ENCODE data around the gene GSTT2B.
"Not testable (repeated sequence)": the region's sequence is repeated elsewhere in the genome, so short reads cannot be mapped to it uniquely, and the experiment has no call there.

The GSTT2B gene

GRCh38 chr22:23940166-23940565 is 20.8 kb downstream of the GSTT2B start:
- DNase-seq (ENCODE audit: low spot score), result not testable (repeated sequence)

DNA sequence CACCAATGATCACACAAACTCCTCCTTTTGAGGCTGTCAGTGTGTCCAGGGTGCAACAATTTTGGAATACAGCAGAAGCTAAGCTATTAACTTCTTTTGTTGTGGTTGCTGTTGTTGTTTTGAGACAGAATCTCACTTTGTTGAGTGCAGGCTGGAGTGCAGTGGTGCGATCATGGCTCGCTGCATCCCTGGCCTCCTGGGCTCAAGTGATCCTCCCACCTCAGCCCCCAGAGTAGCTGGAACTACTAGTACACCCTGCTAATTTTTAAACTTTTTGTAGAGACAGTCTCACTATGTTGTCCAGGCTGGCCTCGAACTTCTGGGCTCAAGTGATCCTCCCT is 22.0 kb downstream of the GSTT2B start:
- DNase-seq (ENCODE audit: low spot score), result no peak

DNA sequence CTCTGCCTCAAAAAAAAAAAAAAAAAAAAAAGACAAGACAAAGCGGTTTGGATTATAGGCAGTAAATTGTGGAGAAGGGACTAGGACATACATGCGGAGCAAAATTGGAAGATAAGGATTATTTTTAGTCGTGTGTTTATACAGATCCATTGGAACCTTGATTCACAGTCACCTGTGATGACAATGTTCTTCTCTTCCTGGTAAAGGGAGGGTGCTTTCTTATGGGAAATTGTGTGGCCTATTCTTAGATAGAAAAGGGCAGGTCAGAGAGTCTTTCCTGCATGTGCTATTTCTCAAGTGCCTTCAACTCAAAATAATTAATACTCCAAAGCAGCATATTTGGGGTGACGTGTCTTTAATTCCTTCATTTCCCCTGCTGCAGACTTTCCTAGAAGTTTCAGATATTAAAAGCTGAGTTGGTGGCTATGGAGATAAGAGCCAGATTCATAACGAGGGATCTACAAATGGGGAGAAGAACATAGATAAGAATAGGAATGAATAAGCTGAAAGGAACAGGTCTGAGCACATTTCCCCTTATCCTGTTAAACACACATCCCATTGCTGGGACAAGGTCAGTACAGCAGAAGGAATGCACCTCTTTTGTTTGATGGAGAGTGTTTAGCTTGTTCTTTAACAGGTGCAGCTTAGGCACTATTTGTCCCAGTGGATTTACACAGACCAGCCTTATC is 22.5 kb downstream of the GSTT2B start:
- no peak for DNase-seq (ENCODE audit: low spot score)

- DNase-seq (ENCODE audit: low spot score), result no peak
These were observed 34.4 kb downstream of the GSTT2B start for GRCh38 chr22:23926561-23926960.

DNA sequence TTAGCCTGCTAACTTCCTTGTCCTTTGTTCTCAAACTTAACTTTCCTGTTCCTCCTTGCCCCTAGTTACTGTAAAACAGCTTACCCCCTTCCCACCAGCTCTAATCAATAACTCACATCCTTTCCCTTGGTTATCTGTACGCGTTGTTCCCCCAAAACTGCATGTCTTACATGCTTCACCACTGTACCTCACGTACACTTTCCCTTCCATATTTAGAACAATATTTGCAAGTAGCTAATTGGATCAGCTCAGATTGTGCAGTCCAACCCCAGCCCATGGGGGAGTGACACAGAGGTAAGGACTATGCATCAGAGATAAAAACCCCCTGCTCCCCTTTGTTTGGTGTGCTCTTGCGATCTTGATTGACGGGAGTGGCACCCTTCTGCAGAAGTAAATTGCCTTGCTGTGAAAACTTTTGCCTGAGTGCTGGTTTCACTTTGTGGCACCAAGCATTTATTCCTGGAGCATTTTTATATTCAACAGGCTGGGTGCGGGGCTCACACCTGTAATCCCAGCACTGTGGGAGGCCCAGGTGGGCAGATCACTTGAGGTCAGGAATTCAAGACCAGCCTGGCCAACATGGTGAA is 35.9 kb downstream of the GSTT2B start:
- no peak for DNase-seq (ENCODE audit: low spot score)

GRCh38 chr22:23922921-23923320 is 38.1 kb downstream of the GSTT2B start:
- DNase-seq (ENCODE audit: low spot score), result no peak

DNA sequence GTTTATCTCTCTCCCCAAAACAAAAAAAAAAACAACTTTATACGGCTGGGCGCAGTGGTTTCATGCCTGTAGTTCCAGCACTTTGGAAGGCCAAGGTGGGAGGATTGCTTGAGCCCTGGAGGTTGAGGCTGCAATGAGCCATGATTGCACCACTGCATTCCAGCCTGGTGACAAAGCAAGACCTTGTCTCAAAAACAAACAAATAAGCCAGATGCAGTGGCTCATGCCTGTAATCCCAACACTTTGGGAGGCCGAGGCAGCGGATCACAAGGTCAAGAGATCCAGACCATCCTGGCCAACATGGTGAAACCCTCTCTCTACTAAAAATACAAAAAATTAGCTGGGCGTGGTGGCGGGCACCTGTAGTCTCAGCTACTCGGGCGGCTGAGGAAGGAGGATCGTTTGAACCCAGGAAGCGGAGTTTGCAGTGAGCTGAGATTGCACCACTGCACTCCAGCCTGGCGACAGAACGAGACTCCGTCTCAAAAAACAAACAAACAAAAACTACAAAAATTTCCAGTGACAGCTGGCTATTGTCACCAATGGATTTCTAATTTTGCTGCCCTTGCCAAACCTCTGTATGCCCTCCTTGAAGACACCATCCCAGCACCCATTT is 39.3 kb downstream of the GSTT2B start:
- DNase-seq (ENCODE audit: low spot score), result not testable (repeated sequence)

DNA sequence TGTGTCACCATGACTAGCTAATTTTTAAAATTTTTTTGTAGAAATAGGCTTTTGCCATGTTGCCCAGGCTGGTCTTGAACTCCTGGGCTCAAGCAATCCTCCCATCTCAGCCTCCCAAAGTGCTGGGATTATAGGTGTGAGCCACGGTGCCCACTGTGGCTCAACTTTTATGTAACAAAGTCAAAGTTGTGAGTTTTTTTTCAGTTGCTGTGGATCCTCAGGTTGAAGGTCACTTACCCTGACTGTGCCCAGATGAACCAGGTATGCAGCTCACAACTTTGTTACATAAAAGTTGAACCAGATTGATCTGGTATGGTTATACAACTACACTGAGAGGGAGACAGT is 40.8 kb downstream of the GSTT2B start:
- DNase-seq (ENCODE audit: low spot score), result not testable (repeated sequence)

GRCh38 chr22:23915290-23915689 is 45.7 kb downstream of the GSTT2B start:
- no peak for DNase-seq (ENCODE audit: low spot score)

- DNase-seq (ENCODE audit: low spot score), result peak; percentile 98
These were observed 47.2 kb downstream of the GSTT2B start for GRCh38 chr22:23913661-23914353.

DNA sequence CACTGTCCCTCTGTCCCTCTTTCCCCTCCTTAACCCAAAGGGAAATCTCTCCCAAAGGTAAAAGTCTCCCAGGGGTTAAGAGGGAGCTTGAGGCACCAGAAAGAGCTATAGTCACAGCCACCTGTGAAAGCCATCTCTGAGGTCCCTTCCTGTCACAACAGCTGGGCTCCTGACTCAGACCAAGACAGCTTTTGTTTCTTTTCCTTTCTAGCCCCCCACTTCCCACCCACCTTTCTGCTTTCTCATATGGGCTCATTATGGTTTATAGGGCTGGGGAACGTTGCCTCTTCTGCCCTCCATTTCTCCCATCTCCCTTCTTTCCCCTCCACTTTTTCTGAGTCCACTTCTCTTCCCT is 47.7 kb downstream of the GSTT2B start:
- no peak for DNase-seq (ENCODE audit: low spot score)

DNA sequence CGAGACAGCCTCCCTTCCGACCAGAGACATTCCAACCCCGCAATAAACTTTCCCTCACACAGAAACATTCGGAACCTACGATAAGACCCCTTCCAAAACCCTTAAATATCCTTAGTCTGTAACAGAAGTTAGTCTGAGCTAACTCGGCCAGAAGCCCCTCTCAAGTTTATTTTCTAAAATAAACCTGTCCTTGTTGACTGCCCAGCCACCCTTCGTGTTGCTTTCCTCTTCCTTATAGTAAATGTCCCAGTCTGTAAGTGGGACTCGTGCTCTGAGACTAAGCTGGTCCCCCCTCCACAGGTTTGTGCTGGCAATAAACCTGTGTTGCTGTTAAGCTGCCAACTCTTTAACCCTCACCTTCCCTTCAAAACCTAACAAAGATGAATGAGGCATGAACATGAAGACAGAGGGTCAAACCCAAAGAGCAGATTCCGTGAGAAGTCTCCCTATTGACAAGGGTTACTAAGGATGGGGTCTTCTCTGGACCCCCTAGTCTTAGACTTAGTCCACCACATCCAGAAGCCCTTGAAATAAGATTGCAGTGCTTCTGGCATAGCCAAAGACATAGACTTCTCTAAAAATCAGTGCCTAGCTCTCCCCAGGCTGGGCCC is 48.6 kb downstream of the GSTT2B start:
- DNase-seq (ENCODE audit: low spot score), result no peak

DNA sequence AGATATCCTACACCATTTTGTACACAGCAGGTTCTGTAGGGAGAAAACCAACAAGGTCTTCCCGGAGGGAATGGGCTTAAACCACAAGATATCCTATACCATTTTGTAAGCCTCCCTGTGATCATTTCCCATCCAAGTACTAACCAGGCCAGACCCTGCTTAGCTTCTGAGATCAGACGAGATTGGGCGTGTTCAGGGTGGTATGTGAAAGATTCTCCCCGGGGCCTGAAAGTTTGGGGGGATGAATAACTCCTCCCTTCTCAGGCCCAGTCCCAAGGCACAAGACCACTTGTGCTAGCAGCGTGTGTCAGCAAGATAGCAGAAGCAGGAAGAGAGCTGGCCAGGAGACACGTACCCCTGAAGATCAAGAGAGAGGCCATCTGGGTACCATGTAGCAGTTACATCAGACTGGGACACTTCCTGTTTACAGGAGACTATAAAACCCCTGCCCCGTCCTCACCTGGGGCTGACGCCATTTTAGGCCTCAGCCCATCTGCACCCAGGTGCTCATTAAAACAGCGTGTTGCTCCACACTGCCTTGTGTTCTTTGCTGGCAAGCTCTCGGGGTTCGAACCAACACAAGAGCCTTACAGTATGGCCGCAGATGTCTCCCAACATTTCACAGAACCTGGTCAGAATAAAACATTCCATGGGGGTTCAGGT is 49.5 kb downstream of the GSTT2B start:
- no peak for DNase-seq (ENCODE audit: low spot score)

DNA sequence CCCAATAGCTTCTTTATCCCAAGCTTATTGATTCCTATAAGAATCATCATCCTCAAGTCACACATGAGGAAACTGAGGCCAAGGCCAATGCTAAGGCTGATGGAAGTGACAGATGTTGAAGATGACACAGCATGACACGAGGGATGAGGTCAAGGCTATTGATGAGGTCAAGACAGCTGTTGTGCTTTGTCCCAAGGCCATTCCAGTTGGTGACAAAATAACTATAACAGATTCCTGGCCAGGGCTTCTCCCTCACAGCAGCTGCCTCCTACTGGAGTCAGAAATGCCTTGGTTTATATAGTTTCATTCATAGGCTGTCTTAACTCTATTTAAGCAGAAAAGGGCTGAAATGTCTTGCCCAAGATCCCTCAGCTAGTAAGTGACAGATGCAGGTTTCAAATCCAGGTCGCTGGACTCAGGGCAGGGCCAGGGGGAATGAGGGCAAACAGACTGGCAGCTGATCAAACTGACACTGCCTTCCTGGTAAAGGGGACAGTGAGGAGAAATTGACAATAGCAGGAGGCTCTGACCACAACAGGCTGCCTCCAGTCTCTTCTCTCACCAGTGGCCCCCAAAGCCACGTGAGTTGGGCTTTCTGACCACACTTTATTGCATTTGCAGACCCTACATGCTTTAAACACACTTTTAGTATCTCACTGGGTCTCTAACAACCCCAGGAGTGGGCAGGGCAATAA is 50.4 kb downstream of the GSTT2B start:
- no peak for DNase-seq (ENCODE audit: low spot score)

GRCh38 chr22:23909296-23909898 is 51.6 kb downstream of the GSTT2B start:
- DNase-seq (ENCODE audit: low spot score), result no peak

- DNase-seq (ENCODE audit: low spot score), result no peak
These were observed 52.3 kb downstream of the GSTT2B start for GRCh38 chr22:23908587-23909205.

DNA sequence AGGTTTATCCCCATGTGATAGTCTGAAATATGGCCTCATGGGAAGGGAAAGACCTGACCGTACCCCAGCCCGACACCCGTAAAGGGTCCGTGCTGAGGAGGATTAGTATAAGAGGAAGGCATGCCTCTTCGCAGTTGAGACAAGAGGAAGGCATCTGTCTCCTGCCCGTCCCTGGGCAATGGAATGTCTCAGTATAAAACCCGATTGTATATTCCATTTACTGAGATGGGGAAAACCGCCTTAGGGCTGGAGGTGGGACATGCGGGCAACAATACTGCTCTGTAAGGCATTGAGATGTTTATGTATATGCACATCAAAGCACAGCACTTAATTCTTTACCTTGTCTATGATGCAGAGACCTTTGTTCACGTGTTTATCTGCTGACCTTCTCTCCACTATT is 53.6 kb downstream of the GSTT2B start:
- DNase-seq (ENCODE audit: low spot score), result not testable (repeated sequence)

All from LoVo (cell line).